Measurements from ENCODE around the gene SLC16A4. TPM values are rescaled to one million over a fixed set of nuclear protein-coding genes. Genes with fewer than 3 reads are reported as not detected.
A peak's percentile ranks its signal among the peaks of the same experiment; 100 is the strongest.

SLC16A4 gene
- total RNA-seq, 2 experiments from 2014 or later, result 0.14 to 0.37 TPM

DNA sequence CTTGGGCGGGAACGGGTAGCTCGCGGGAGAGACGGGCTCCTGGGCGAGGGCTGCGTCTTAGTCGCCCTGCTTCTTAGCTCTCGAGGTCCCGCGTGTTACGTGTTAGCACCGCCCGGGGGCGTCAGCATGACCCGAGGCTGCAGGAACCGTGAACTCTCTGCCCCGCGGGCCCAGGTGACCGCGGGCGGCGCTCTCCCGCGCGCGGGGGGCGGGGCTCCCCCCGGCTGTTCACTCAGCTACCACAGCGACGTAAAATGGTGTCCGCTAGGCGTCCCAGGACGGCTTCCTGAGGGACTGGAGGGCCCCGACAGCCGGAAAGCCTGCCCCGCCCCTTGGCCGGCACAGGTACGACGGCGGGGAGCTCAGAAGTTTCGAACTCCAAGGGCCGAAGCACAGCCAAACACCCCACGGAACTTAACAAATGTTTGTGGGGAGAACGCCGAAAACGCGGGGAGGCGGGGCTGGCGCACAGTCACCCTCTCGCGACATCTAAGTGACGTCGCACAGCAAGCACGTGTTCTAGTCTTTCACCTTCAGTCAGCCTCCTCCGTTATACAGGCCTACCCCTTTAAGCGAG, 52.4 kb downstream of the SLC16A4 start:
- CTCF ChIA-PET, result interaction anchor here (0.7 to 9.1 kb wide), 10 partner anchors 10 to 158 kb away, joined by 3 to 81 read pairs (median 6); partner anchors contain the start of gene KCNC4
- intact Hi-C loops (cut with micrococcal nuclease), result loop anchor here (1.0 to 10.0 kb wide), 10 partner anchors 69 to 1646 kb away; partner anchors contain the start of genes AMPD2, ATP5PB, CHI3L2 and GNAT2
- Mint-ChIP-seq H3K4me3 (no peak overlapping the region), H3K4me1 (ENCODE audit: low read depth) (peaks cover 42% of the 10 kb centered on the region), H3K27me3 (ENCODE audit: low read depth) (no peaks in the 10 kb centered on the region), H3K9me3 (no peaks in the 10 kb centered on the region), H3K27ac (no peak overlapping the region), H3K36me3 (ENCODE audit: low read depth) (peaks cover 37% of the 10 kb centered on the region)
- DNase-seq, result peak; percentile 98

DNA sequence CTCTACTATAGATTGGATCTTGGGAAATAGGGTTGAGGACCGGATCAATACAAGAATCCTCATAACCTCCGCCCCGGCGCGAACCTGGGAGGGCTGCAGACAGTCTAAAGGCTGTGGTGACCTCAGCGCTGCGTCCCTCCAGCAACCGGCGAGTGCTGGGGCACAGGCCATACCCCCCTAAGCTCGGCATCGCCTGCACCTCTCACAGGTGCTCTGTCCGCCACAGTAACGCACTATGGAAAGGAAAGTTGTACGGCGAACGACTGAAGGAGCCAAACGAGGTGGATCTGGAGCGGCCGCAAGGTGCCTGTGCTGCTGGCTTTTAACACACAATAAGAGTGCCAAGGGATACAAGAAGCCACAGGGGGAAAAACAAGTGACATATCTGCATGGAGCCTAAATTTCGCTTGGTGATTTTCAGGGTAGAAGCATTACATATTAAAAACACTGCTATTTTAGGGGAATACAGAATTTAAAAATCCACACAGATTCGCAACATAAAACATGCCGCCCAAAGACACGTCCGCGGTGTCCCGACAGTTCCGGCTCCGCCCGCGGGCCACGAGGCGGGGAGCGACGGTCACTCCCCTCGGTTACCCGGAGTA, 53.0 kb downstream of the SLC16A4 start:
- H3K27me3 Mint-ChIP-seq (ENCODE audit: low read depth), result no peaks in the 10 kb centered on the region
- no peak overlapping the region for H3K27ac Mint-ChIP-seq
- DNase-seq, result peak; percentile 47
- intact Hi-C loops (cut with micrococcal nuclease), result loop anchor here (1.0 to 10.0 kb wide), 10 partner anchors 69 to 1645 kb away; partner anchors contain the start of genes AMPD2, ATP5PB, CHI3L2 and GNAT2
- peaks cover 37% of the 10 kb centered on the region for H3K4me1 Mint-ChIP-seq (ENCODE audit: low read depth)
- CTCF ChIA-PET, result interaction anchor here (0.8 to 9.1 kb wide), 9 partner anchors 9 to 158 kb away, joined by 3 to 81 read pairs (median 7); partner anchors contain the start of gene KCNC4
- H3K4me3 Mint-ChIP-seq, result no peak overlapping the region
- peaks cover 31% of the 10 kb centered on the region for H3K36me3 Mint-ChIP-seq (ENCODE audit: low read depth)
- H3K9me3 Mint-ChIP-seq, result no peaks in the 10 kb centered on the region

DNA sequence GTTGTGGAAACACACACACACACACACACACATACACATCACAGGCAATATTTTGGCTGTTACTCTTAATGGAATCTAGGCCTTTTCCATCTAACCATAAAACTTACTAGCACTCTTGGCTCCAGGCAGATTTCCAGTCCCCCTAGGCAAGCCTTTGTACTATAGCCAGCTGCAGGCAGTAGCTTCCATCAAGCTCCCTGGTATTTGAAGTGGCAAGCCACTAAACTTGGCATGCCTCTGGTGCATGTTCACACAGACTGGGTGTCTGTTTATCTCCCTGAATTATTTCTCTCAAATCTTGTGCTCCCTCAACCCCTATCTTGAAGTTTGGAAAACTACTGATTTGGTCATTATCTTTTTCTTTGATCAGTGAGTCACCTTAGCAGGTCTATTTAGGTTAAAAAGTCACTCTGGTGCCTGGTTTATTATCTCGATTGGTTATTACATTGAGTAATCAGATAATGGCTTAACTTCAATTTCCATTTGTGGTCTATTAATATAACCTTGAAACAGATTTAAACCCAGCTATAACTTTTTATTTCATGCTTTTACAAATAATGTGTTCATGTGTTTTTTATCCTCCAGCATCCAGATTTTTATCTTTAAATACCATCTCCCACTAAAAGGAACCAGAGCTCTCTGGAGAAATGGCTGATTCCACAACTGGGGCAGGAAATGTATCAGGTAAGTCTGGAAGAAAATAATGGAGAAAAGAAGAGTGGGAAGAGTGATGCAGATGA, 54.4 kb downstream of the SLC16A4 start:
- DNase-seq, result no peak
- CTCF ChIA-PET, result interaction anchor here (0.5 to 9.1 kb wide), 6 partner anchors 22 to 159 kb away, joined by 3 to 81 read pairs (median 9); partner anchors contain the start of gene KCNC4

DNA sequence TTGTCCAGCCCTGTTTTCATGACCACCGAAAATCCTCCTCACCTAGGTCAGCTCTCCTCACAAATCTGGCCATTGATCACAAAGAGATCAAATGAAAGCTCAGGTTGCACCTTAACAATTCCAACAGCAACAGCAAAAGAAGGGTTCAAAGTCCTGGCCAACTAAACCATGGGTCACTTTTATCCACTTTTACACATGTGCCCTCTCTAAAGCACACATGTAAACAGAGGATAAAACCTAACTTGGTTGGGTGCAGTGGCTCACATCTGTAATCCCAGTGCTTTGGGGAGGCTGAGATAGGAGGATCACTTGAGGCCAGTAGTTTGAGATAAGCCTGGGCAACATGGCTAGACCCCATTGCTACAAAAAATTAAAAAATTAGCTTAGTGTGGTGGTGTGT, 55.6 kb downstream of the SLC16A4 start:
- CTCF ChIA-PET, result interaction anchor here (0.6 to 9.1 kb wide), 5 partner anchors 21 to 161 kb away, joined by 3 to 81 read pairs (median 11); partner anchors contain the start of gene KCNC4

More for the DNA sequence above, 54.4 kb downstream of the SLC16A4 start:
- peaks cover 23% of the 10 kb centered on the region for H3K4me1 Mint-ChIP-seq (ENCODE audit: low read depth)
- peaks cover 18% of the 10 kb centered on the region for H3K36me3 Mint-ChIP-seq (ENCODE audit: low read depth)
- H3K4me3 Mint-ChIP-seq, result peak overlapping the region; percentile 17
- intact Hi-C loops (cut with micrococcal nuclease), result loop anchor here (5.0 to 10.0 kb wide), 4 partner anchors 534 to 888 kb away; partner anchors contain the start of genes AMPD2, CHI3L2 and GNAT2
- H3K9me3 Mint-ChIP-seq, result no peaks in the 10 kb centered on the region
- H3K27me3 Mint-ChIP-seq (ENCODE audit: low read depth), result no peaks in the 10 kb centered on the region
- peak overlapping the region; percentile 53 for H3K27ac Mint-ChIP-seq

DNA sequence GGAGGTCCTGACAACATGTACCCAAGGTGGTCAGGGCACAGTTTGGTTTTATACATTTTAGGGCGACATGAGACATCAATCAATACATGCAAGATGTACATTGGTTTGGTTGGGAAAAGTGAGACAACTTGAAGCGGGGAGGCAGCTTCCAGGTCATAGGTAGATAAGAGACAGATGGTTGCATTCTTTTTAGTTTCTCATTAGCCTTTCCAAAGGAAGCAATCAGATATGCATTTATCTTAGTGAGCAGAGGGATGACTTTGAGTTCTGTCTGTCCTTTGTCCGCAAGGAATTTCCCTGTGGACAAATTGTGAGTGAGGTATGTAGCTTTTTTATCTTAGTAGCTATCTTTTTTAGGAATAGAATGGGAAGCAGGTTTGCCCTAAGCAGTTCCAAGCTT, 62.1 kb downstream of the SLC16A4 start:
- Mint-ChIP-seq H3K27ac (no peak overlapping the region), H3K27me3 (ENCODE audit: low read depth) (no peaks in the 10 kb centered on the region), H3K4me3 (no peak overlapping the region), H3K9me3 (no peaks in the 10 kb centered on the region), H3K36me3 (ENCODE audit: low read depth) (no peaks in the 10 kb centered on the region), H3K4me1 (ENCODE audit: low read depth) (no peaks in the 10 kb centered on the region)
- CTCF ChIA-PET, result interaction anchor here (1.1 to 3.7 kb wide), 3 partner anchors 9 to 121 kb away, joined by 3 to 20 read pairs (median 5); no protein-coding TSS in a partner anchor
- DNase-seq, result no peak
- intact Hi-C loops (cut with micrococcal nuclease), result no loop called here

More for the DNA sequence above, 55.6 kb downstream of the SLC16A4 start:
- Mint-ChIP-seq H3K27ac (no peak overlapping the region), H3K4me1 (ENCODE audit: low read depth) (peaks cover 11% of the 10 kb centered on the region), H3K9me3 (no peaks in the 10 kb centered on the region), H3K36me3 (ENCODE audit: low read depth) (peaks cover 6% of the 10 kb centered on the region), H3K27me3 (ENCODE audit: low read depth) (no peaks in the 10 kb centered on the region), H3K4me3 (no peak overlapping the region)
- DNase-seq, result no peak
- intact Hi-C loops (cut with micrococcal nuclease), result loop anchor here (5.0 to 10.0 kb wide), 4 partner anchors 533 to 890 kb away; partner anchors contain the start of genes AMPD2, CHI3L2 and GNAT2

DNA sequence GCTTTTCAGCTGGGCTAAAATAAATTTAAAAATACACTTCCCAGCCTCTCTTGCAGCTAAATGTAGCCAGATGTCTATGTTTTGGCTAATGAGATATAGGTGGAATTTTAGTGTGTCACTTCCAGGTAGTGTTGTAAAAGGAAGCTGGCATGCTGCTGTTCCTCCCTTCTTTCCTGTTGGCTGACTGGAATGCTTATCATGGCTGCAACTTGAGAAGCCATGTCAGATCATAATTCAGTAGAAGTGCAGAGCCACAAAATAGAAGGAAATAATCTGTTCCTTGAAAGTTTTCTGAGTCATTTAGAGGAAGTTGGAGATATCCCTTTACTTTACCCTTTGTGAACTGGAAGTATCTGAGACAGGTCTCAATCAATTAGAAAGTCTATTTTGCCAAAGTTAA, 62.6 kb downstream of the SLC16A4 start:
- Mint-ChIP-seq H3K4me3 (no peak overlapping the region), H3K36me3 (ENCODE audit: low read depth) (no peaks in the 10 kb centered on the region), H3K4me1 (ENCODE audit: low read depth) (no peaks in the 10 kb centered on the region), H3K27ac (no peak overlapping the region), H3K9me3 (no peaks in the 10 kb centered on the region), H3K27me3 (ENCODE audit: low read depth) (no peaks in the 10 kb centered on the region)
- intact Hi-C loops (cut with micrococcal nuclease), result no loop called here
- no peak for DNase-seq
- CTCF ChIA-PET, result interaction anchor here (1.1 to 3.7 kb wide), 2 partner anchors 9 to 15 kb away, joined by 5 to 20 read pairs; no protein-coding TSS in a partner anchor

DNA sequence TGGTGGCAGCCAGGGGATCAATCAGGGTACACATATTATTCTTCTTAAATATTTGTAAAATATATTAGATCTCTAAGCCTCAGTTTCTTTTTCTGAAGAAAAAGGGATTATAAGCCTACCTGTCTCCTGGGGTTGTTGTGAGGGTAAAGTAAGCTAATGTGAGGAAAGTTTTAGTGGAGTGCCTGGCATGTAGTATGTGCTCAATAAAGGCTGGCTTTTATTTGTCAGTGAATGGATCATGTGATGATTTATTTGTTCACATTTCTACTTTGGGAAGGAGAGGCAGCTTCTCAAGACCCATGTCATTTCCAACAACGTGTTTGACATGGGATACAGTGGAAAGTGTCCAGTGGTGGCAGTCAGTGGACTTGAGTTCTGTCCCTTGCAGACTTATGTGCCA, 64.0 kb downstream of the SLC16A4 start:
- DNase-seq, result no peak
- Mint-ChIP-seq H3K4me3 (no peak overlapping the region), H3K9me3 (no peaks in the 10 kb centered on the region), H3K27me3 (ENCODE audit: low read depth) (no peaks in the 10 kb centered on the region), H3K36me3 (ENCODE audit: low read depth) (no peaks in the 10 kb centered on the region), H3K4me1 (ENCODE audit: low read depth) (no peaks in the 10 kb centered on the region), H3K27ac (no peak overlapping the region)
- intact Hi-C loops (cut with micrococcal nuclease), result no loop called here
- CTCF ChIA-PET, result interaction anchor here (0.8 to 3.7 kb wide), 4 partner anchors 14 to 123 kb away, joined by 3 to 20 read pairs (median 6); no protein-coding TSS in a partner anchor

DNA sequence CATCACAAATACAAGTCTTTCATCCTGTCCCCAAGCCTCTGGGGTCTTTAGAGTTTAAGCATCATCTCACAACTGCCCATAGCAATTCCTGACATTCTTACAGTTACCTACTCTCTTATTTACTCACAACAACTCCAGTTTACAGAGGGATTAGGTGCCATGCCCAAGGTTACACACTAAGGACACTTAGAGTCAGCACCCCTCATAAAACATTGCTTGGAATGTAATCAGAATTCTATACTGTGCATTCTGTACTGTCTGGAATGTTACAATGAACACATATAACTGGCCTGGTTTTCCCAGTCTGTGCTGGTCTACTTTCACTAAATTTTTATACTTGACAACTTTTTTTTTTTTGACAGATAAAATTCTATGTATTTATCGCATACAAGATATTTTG, 66.2 kb downstream of the SLC16A4 start:
- H3K9me3 Mint-ChIP-seq, result no peaks in the 10 kb centered on the region
- no peaks in the 10 kb centered on the region for H3K36me3 Mint-ChIP-seq (ENCODE audit: low read depth)
- H3K4me1 Mint-ChIP-seq (ENCODE audit: low read depth), result no peaks in the 10 kb centered on the region
- CTCF ChIA-PET, result no interaction called here
- H3K27ac Mint-ChIP-seq, result no peak overlapping the region
- H3K4me3 Mint-ChIP-seq, result no peak overlapping the region
- intact Hi-C loops (cut with micrococcal nuclease), result no loop called here
- DNase-seq, result no peak
- no peaks in the 10 kb centered on the region for H3K27me3 Mint-ChIP-seq (ENCODE audit: low read depth)

DNA sequence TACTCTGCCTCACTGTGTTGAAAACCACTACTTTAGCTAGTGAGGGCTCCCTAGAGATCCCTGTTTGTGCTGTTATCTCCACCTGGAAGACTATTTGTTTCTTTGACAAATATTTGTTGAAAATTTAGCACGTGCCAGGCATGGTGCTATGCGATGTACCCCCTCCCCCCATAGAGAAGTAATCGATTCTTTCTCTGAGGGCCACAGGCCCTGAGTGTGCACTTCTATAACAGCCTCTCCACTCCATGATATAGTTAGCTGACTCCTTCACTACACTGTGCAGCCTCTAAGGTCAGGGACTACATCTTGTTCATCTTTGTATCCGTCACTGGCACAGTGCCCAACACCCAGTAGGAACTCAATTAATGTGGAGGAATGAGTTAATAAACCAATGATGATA, 69.0 kb downstream of the SLC16A4 start:
- CTCF ChIA-PET, result interaction anchor here (1.2 kb wide), 1 partner anchor 115 kb away, joined by 5 read pairs; no protein-coding TSS in a partner anchor
- Mint-ChIP-seq H3K4me3 (no peak overlapping the region), H3K9me3 (no peaks in the 10 kb centered on the region), H3K27me3 (ENCODE audit: low read depth) (no peaks in the 10 kb centered on the region), H3K27ac (no peak overlapping the region), H3K4me1 (ENCODE audit: low read depth) (no peaks in the 10 kb centered on the region), H3K36me3 (ENCODE audit: low read depth) (no peaks in the 10 kb centered on the region)
- intact Hi-C loops (cut with micrococcal nuclease), result no loop called here
- no peak for DNase-seq

DNA sequence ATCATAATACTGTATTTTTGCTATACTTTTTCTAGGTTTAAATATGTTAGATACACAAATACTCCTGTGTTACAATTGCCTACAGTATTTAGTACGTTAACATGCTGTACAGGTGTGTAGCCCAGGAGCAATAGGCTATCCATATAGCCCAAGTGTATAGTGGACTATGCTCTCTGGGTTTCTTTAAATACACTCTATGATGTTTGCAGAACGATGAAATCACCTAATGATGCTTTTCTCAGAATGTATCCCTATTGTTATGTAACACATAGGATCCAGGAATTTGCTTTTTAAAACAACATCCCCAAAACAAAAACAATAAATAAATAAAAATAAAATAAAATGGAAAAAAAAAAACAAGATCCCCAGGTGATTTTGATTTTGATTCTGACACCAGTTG, 69.8 kb downstream of the SLC16A4 start:
- Mint-ChIP-seq H3K27me3 (ENCODE audit: low read depth) (no peaks in the 10 kb centered on the region), H3K4me3 (no peak overlapping the region), H3K36me3 (ENCODE audit: low read depth) (no peaks in the 10 kb centered on the region), H3K27ac (no peak overlapping the region), H3K9me3 (no peaks in the 10 kb centered on the region), H3K4me1 (ENCODE audit: low read depth) (no peaks in the 10 kb centered on the region)
- intact Hi-C loops (cut with micrococcal nuclease), result no loop called here
- no peak for DNase-seq
- CTCF ChIA-PET, result interaction anchor here (1.2 kb wide), 1 partner anchor 114 kb away, joined by 5 read pairs; no protein-coding TSS in a partner anchor

DNA sequence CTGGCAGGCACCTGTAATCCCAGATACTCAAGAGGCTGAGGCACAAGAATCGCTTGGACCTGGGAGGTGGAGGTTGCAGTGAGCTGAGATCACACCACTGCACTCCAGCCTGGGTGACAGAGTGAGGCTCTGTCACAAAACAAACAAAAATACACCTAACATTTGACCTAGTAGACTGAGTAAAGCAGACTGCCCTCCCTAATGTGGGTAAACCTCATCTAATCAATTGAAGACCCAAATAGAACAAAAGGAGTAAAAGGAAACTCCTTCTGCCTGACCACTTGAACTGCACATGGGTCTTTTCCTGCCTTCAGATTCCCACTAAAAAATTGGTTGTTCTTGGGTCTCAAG, 70.7 kb downstream of the SLC16A4 start:
- no peak for DNase-seq
- CTCF ChIA-PET, result interaction anchor here (19.9 kb wide), 1 partner anchor 114 kb away, joined by 644 read pairs; the partner anchor contains the start of gene KCNC4
- no peak overlapping the region for H3K27ac Mint-ChIP-seq
- no peaks in the 10 kb centered on the region for H3K9me3 Mint-ChIP-seq
- intact Hi-C loops (cut with micrococcal nuclease), result no loop called here
- no peaks in the 10 kb centered on the region for H3K4me1 Mint-ChIP-seq (ENCODE audit: low read depth)
- H3K4me3 Mint-ChIP-seq, result no peak overlapping the region
- no peaks in the 10 kb centered on the region for H3K36me3 Mint-ChIP-seq (ENCODE audit: low read depth)
- no peaks in the 10 kb centered on the region for H3K27me3 Mint-ChIP-seq (ENCODE audit: low read depth)

All from activated naive CD4-positive, alpha-beta T cell treated with anti-CD3 and anti-CD28 coated beads for 36 hours (primary cell).